HG02759 (cell line): Measurements from ENCODE around the gene DACT1.
"Not testable (repeated sequence)": the region's sequence is repeated elsewhere in the genome, so short reads cannot be mapped to it uniquely, and the experiment has no call there.

Experiments
- ATAC-seq: cut with Tn5 transposase; IDR thresholded peaks from one replicate; pipeline ENCODE4 v1.9.1; 2021; ENCODE audit warnings: mild to moderate bottlenecking, moderate library complexity; ENCODE audit not compliant: unreplicated experiment

Gene DACT1, protein sequence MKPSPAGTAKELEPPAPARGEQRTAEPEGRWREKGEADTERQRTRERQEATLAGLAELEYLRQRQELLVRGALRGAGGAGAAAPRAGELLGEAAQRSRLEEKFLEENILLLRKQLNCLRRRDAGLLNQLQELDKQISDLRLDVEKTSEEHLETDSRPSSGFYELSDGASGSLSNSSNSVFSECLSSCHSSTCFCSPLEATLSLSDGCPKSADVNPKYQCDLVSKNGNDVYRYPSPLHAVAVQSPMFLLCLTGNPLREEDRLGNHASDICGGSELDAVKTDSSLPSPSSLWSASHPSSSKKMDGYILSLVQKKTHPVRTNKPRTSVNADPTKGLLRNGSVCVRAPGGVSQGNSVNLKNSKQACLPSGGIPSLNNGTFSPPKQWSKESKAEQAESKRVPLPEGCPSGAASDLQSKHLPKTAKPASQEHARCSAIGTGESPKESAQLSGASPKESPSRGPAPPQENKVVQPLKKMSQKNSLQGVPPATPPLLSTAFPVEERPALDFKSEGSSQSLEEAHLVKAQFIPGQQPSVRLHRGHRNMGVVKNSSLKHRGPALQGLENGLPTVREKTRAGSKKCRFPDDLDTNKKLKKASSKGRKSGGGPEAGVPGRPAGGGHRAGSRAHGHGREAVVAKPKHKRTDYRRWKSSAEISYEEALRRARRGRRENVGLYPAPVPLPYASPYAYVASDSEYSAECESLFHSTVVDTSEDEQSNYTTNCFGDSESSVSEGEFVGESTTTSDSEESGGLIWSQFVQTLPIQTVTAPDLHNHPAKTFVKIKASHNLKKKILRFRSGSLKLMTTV

DNA sequence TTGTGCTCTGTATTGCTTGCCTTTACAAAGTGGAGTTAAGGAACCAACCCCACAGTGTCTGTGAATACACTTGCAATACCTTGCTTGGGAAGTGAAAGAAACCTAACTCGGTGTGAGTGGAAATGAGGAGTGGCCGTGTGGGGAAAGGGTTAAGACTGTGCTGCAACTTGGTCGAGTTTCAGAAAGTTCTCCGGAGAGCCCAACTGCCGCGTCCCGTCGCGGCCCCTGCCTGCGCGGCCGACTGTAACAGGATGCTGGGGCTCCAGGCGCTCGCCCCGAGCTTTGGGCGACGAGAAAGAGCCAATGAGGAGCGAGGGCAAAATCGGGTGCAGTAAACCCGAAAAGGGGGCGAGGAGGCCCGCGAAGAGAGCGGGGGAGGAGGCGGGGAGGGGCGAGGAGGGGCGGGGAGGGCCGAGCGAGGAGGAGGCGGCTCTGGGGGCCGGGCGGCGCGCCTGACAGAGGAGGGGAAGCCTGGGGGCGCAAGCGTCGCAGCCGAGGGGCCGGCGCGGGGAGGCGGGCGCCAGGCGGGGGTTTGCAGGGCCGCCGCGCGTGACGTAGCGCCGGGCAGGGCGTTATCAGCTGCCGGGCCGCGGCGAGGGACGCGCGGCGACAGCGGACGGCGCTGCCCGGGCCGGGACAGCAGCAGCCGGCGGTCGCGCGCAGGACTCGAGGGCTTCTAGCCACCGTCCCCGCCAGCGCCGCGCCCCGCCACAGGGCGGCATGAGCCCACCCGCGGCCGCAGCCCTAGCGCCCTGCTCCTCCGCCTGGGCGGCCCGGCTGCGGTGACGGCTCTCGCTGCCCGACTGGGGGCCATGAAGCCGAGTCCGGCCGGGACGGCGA is at the start of gene DACT1:
TSS of gene DACT1 (plus strand) at position 572 of the 840 bp plus-strand sequence. CDS start at position 813, 241 bp downstream.
- peak; percentile 67 for ATAC-seq

DNA sequence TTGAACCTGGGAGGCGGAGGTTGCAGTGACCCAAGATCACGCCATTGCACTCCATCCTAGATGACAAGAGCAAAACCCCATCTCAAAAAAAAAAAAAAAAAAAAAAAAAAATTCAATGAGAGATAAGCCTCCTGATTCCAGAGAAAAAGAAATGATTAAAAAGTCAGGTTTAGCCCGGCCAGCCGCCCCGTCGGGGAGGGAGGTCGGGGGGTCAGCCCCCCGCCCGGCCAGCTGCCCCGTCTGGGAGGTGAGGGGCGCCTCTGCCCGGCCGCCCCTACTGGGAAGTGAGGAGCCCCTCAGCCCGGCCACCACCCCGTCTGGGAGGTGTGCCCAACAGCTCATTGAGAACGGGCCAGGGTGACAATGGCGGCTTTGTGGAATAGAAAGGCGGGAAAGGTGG is 49.4 kb upstream of the DACT1 start:
- ATAC-seq, result not testable (repeated sequence)

DNA sequence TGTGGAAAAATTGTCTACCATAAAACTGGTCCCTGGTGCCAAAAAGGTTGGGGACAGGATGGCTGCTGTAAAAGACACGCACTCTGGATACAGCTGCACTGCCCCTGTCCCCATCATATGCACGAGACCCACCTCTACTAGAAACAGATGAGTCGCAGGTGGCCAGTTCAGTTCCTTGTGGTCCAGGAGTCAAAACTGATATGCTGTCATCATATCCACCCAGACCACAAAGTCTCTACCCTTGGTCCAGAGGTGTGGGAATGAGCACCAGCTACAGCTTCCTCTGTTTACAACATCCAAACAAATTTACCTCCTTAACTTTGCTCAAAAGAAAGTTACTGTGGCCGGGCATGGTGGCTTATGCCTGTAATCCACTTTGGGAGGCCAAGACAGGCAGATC is 43.8 kb upstream of the DACT1 start:
- ATAC-seq, result no peak

DNA sequence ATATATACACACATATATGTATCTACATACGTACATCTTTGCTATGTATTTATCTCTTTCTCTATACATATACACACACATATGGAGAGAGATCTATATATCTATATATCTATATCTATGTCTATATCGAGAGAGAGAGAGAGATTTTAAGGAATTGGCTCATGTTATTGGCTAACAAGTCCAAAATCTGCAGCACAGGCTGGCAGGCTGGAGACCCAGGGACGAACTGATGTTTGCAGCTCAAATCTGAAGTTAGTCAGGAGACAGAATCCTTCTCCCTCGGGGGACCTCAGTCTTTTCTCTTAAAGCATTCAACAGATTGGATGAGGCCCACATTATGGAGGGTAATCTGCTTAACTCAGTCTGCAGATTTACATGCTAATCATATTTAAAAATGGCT is 40.7 kb upstream of the DACT1 start:
- ATAC-seq, result no peak

DNA sequence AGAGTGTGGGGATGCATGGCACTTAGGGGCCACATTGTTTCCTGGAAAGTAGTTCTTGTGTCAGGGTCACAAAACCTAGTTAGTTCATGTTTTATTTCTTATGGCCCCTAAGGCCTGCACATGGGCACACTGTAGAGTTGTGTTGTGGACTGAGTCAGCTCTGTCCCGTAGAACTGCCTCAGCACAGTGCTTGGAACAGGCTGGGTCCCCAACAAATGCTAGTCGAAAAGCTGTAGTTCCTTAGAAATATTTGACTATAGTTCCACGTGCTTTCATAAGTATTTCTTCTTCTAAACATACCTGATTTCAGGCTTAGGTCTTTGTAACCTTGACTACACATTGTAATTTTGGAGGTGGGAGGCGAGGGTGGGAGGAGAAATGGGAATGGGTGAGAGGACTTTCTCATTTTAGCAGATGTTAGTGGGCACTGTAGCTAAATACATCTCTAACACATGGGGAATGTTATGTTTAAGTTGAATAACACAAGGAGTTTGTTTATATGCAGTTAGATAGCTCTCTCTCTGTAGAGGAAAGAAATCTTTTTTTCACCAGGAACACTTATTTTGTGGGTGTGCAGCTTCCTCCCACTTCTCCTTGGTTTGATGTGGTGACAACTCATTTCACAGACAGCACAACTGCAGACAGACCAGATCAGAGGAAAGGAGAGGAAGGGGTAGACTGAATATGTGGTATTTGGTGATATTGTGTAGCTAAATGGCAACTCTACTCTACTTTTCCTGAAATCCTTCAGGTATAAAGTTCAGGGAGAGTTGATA is 39.5 kb upstream of the DACT1 start:
- ATAC-seq, result no peak

DNA sequence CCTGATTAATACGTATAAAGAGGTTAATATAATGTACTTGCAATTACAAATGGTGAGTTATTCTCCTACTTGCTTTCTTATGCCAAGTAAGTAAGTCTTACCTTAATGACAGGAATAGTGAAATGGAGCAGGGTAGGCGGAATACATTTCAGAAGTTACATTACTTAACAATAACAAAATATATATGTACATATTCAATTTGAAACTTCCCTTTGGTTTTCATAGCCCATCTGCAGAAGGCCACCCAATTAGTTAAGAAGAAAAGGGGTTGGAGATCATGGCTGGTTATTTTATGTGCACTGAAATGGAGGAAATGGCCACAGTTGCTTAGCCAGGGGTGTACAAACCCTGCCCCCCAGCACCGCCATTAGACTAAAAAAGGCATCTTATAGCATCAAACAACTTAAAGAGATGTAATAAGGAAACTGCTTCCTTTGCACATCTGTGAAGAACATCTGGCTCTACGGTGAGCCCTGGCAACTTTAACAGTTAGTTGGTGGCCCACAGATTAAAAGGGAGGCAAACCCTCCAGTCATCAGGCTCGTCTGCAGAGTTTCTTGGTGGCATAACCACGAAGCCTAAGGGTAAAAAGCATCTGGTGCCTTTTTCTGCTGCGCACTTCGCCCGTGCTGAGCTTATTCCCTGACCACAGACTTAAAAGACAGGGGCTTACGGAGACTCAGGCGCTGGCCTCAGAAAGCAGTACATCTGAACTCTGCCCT is 38.8 kb upstream of the DACT1 start:
- no peak for ATAC-seq

DNA sequence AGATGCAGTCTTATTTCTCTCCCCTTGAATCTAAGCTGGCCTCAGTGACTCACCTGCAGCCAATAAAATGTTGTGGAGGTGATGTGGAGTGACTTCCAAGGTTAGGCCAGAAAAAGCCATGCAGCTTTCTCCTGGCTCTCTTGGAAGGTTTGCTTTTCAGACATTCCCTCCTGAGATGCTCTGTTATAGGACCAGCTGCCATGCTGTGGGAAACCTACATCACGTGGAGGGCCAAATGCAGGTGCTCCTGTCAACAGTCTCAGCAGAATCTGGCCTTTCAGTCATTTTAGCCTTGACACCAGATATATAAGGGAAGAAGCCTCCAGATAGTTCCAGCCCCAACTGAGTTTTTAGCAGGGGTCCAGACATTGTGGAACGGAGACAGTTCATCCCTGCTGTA is 38.1 kb upstream of the DACT1 start:
- ATAC-seq, result no peak

DNA sequence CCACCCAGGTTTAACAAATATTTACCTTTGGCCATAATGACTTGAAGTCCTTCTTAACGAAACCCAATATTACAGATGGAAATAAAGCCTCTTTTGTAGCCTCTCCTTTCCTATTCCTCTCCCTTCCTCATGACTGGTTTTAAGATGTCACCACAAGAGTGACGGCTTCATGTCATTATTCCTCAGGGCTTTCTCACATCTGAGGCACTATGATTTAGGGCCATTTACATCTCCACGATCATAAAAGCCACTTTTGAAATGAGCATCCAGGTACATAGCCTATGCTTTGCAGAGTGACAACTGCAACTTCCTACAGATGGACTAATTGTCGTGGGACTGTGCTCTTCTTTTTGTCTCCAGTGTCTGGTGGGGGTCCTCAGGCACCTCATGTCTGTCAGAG is 32.3 kb upstream of the DACT1 start:
- ATAC-seq, result no peak

DNA sequence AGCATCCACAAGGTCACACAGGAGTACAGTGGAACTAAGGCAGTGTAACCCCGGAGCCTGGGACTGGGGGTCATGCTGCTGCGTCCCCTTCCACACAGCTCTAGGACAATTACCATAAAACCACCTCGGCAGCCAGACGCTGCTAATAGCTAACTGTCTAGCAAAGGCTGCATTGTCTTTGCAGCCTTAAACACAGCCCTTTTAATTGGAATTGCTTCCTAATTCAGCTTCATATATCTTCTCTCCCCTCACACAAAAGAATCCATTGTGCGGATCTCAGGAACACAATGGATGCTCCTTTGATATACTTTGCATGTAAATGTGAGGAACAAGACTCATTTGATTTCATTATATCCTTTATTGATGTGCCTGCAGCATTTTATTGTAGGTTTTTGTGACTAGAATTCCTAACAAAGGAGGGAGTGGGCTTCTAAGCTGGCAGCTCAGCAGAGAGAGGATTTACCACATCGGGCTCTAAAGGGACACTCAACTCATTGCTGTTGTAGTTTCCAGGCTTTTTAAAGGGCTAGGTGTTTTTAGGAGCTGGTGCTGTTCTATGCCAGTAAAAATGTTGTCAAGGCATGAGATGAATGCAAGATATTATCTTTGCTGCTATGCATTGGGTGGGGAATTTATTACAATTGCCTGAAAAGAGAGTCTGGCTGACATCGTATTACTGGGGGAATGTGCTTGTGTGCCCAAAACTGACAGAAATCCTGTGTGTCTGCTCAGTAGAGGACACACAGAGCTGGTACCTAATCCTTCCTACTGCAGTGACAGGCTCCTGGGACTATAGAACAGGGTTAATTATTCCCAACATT is 30.4 kb upstream of the DACT1 start:
- ATAC-seq, result no peak

DNA sequence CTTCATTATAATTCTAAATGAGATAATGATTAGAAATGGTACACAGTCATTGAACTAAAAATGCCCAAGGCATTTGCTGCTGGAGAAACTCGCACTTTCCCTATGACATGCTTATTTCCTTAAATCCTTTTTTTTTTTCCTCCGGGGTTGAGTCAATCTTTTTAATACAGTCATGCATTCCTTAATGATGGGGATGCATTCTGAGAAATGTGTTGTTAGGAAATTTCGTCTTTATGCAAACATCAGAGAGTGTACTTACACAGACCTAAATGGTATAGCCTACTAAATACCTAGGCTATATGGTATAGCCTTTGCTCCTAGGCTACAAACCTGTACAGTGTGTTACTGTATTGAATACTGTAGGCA is 29.8 kb upstream of the DACT1 start:
- no peak for ATAC-seq

DNA sequence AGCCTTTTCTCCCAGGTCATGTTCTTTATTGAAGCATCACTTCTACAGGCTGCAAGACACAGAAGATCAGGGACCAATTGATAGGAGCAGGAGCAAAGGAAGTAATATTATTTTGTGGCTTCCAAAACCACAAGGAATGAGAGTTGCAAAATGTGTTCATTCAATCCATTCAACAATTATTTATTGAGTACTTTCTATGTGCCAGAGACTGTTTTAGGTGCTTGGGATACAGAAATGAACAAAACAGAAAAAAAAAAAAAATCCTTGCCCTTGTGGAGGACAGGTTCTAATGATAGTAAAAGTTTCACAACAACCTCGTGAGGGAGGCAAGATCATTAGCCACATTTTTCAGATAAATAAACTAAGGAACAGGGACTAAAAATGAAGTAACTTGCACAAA is 20.1 kb upstream of the DACT1 start:
- no peak for ATAC-seq

DNA sequence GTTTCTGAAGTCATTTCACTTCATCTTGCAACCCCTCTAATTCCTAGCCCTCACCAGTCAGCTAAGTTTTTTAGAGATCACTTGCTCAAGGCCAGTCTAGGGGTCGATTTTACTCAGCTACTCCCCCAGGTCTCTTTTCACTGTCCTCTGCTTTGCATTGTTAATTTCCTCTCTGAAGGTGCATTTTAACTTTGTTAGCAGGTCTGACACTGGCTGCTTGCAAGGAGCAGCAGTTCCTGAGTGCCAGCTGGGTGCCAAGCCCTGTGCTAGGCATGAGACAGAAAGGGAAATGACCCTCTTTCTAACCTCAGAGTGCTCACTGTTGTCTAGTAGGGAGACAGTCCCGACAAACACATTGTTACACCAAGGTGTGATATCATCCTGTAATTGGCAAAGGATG is 17.8 kb upstream of the DACT1 start:
- ATAC-seq, result no peak

DNA sequence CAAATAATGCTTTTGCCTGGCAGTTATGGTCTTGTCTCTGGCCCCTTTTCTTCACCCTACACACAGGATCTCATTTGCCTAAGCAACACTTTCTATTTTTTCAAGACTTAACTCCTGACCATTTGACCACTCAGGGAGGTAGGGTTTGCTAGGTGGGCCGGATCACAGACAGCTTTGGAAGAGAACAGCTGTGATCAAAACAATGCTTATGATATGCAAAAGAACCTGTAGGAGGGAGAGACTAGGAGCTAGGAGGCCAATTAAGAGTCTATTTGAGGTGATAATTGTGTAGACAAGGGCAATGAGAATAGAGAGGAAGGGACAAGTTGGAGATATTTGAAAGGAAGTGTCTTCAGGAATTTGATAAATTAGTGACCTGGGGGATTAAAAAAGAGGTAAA is 12.3 kb upstream of the DACT1 start:
- no peak for ATAC-seq

DNA sequence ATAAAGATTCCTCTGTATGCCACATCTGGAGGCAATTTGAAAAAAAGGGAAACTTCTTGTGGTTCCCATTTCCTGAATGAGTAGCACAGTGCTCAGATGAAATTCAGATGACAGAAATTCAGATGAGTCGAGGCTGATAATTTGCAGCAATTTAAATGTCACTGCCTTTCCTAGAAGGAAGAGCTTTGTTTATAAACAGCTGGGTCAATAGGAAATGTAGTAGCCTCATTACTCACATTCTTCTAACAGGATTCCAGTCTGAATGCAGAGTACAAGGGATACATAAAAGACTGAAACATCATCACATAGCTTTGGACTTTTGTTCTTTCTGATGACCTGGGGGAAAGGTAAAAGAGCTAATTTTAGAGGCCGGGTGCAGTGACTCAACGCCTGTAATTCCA is 11.3 kb upstream of the DACT1 start:
- no peak for ATAC-seq

DNA sequence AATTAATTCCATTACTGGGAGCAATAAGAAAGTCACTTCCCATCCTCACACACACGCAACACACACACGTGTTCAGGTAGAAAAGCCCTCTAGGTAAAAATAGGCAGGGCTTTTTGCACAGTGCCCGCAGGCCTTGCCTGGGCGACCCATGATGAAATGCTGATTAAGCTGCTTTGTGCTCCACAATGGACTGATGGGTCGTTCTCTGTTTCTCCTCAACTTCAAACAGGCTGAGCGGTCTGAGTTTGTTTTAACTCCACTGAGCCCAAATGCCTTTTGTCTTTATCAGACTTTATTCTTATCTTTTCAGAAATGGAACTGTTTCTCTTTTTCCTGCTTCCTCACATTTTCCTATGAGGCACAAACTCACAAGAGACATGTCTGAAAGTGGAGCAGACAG is 9.4 kb upstream of the DACT1 start:
- no peak for ATAC-seq

DNA sequence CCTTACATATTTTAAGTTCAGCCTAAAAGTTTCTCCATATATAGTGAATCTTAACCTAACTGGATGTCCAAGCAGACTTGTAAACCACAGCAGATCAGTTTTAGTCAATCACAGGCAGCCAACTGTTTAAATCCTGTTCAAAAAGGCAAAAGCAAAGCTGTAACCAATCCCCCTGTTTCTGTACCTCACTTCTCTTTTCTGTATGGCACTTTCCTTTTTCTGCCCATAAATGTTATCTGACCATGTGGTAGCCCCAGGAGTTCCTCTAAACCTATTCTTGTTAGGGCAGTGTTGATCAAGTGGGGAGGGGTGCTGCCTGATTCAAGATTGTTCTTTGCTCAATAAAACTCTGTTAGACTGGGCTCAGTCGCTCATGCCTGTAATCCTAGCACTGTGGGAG is 8.5 kb upstream of the DACT1 start:
- no peak for ATAC-seq

DNA sequence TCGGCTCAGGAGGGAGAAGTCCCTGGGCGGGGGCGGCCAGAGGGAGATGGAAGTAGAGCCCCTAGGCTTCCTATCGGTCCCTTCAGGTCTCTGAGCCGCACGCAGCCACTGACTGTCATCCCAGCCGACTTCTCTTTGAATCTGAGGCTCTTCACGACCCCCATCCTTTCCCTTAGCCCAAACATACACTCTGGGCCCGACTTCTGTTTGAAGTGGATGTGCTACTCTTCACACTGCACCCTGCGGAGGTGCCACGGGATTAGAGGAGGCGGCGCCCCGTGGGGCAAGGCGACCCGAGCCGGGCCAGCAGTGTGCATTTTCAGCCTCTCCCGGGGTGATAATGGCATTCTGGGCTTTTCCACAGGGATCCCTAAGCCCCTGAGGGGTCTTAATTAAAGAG is 6.0 kb upstream of the DACT1 start:
- no peak for ATAC-seq

DNA sequence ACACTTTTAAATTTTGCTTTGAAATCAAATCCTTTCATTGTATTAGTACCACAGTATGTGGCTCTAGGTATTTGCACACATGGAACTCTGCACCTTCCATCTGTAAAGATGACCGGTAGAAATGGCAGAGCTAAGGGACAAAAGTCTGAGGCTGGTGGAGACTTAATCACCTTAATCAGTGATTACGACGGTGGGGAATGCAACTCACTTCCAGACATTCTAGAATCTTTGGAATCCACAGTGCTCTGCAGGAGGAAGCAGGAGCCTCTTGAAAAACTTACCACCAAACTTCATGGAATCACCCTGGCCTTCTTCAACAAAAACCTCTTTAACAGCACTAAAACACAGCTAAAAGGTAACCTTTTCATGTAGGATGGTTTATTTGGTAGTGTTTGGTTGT is 3.9 kb upstream of the DACT1 start:
- ATAC-seq, result no peak

DNA sequence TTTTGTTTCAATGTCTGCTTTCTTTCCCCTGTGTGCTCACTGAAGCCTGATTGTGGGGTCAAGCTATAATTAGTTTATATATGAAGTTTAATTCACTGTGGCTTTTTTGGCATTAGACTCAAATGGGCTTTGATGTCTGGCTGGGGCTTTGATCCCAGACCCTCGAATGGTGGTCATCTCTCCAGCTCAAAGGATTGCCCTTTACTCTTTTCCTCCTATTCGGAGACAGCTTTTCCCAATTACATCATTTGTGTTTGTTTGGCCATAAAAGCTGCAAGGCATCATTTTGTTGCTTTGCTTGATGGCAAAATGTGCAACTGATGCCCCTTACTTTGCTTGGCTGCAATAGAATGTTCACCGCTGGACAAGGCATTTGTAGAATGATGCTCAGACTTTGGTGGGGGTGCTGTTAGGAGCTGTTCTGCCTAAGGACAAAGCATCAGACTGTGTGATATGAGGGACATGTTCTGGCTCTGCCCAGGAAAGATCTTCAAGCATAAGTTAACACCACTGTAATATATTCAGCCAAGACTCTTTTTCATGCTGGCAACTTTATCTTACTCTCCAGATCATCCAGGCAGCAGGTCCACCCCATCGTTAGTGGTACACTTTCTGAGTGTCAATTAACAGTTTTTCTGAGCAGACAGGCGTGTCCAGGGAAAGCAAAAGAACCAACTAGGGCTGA is 3.2 kb upstream of the DACT1 start:
- ATAC-seq, result no peak
